Measurements from ENCODE around the gene CCDC43. TPM values are rescaled to one million over a fixed set of nuclear protein-coding genes. Genes with fewer than 3 reads are reported as not detected.

Gene CCDC43
- total RNA-seq, 1 experiment from 2014 or later = 34.3 TPM

DNA sequence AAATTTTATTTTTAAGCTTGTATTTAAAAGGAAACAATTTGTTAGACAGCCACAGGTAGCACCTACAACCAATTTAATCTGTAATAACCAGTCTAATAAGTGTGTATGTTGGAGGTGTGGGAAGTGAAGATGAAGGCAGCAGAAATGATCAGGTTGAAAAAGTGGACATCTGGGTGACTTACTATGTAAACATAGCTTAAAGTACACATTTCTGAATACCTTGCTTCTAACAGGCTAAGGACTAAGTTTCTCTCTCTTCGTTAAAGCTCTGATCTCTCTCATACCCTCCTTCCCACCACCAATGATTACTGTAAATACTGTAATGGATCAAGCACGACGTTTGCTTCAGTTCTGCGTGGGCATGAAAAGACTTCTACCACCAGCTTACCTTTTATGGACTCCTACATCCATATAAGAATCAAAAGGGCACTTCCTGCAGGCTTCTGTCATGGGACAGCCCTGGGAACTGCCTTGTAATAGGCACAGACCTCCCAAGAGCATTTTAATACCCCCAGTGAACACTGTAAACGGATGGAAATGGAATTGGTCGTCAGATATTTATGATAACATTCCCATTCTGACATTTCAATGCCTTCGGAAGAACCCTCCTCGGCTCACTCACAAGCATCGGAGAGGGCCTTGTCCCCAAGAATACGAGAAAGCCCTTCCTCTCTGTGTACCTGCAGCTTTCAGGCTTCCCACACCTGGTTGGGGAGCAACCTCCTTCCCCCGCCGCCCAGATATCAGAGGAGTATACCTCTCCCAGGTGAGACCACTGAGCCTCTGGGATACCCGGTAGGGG lies 700 bp downstream of the CCDC43 start:
- H3K14ac ChIP-seq (ENCODE audit: insufficient read depth, low read length) = peak overlapping the region; percentile 96
- H3K23me2 ChIP-seq (ENCODE audit: insufficient read length, low read depth, low read length, poor library complexity, severe bottlenecking) = peaks cover 9% of the 10 kb centered on the region
- no peaks in the 10 kb centered on the region for H3K27me3 ChIP-seq (ENCODE audit: insufficient read depth, low read length)
- WGBS (ENCODE audit: extremely low coverage, insufficient read length, low lambda C conversion rate) = no CpG with 5 or more reads among the region's 13 CpGs
- peak overlapping the region; percentile 84 for H4K8ac ChIP-seq (replicated peaks; ENCODE audit: insufficient read length, low read depth, low read length)
- peak overlapping the region; percentile 95 for H3K18ac ChIP-seq (ENCODE audit: insufficient read length, low read depth, low read length)
- Mint-ChIP-seq H3K4me3 (peak overlapping the region; percentile 98 to 99), H3K27me3 (ENCODE audit: low read depth) (no peaks in the 10 kb centered on the region; the same call in 1 of the 2 replicates), H3K36me3 (ENCODE audit: insufficient read depth in 1 of 3, low read depth in 3 of 3) (peaks cover 0 to 20% (median 2%) of the 10 kb centered on the region in 3 experiments; a peak in 6 of 7 replicates), H3K4me1 (peaks cover 13 to 15% of the 10 kb centered on the region in 2 experiments), H3K9me3 (no peaks in the 10 kb centered on the region), H3K27ac (peak overlapping the region; percentile 94 to 99 (median 98))
- no peak overlapping the region for H2AFZ ChIP-seq (ENCODE audit: low read length)
- no peak overlapping the region for H3K23ac ChIP-seq (ENCODE audit: insufficient read length, low read depth, low read length)
- no peak overlapping the region for H3K4ac ChIP-seq (ENCODE audit: low read depth, low read length)
- no peak for DNase-seq
- H3K9ac ChIP-seq (ENCODE audit: extremely low read depth, insufficient read length, low read length) = peak overlapping the region; percentile 96
- H3K27ac ChIP-seq (ENCODE audit: insufficient read length, low read depth, low read length) = no peak overlapping the region
- H2BK5ac ChIP-seq (ENCODE audit: insufficient read length, low read length) = no peak overlapping the region
- no peaks in the 10 kb centered on the region for H3K9me3 ChIP-seq (ENCODE audit: control insufficient read depth, low read depth, low read length)
- TF ChIP-seq, protein P1, sequence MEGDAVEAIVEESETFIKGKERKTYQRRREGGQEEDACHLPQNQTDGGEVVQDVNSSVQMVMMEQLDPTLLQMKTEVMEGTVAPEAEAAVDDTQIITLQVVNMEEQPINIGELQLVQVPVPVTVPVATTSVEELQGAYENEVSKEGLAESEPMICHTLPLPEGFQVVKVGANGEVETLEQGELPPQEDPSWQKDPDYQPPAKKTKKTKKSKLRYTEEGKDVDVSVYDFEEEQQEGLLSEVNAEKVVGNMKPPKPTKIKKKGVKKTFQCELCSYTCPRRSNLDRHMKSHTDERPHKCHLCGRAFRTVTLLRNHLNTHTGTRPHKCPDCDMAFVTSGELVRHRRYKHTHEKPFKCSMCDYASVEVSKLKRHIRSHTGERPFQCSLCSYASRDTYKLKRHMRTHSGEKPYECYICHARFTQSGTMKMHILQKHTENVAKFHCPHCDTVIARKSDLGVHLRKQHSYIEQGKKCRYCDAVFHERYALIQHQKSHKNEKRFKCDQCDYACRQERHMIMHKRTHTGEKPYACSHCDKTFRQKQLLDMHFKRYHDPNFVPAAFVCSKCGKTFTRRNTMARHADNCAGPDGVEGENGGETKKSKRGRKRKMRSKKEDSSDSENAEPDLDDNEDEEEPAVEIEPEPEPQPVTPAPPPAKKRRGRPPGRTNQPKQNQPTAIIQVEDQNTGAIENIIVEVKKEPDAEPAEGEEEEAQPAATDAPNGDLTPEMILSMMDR (conservative IDR thresholded peaks at IDR 0.05) = no peak
- H4K5ac ChIP-seq (ENCODE audit: insufficient read length, low read depth, low read length) = peak overlapping the region; percentile 92
- no peak overlapping the region for H2BK20ac ChIP-seq (ENCODE audit: low read depth, low read length, poor library complexity, severe bottlenecking)
- peak overlapping the region; percentile 50 for H4K91ac ChIP-seq (ENCODE audit: insufficient read length, low read depth, low read length)
- no peak overlapping the region for H2BK120ac ChIP-seq (ENCODE audit: low read depth, low read length, poor library complexity, severe bottlenecking)
- no peaks in the 10 kb centered on the region for H3K4me1 ChIP-seq (ENCODE audit: insufficient read depth, low read length)
- peaks cover 5% of the 10 kb centered on the region; the same call in 1 of the 2 replicates for H3K79me2 ChIP-seq (ENCODE audit: insufficient read depth, low read length)
- H3K56ac ChIP-seq (ENCODE audit: insufficient read length, low read depth, low read length) = peak overlapping the region; percentile 42
- peaks cover 2% of the 10 kb centered on the region for H3K79me1 ChIP-seq (ENCODE audit: insufficient read depth, low read depth, low read length, poor library complexity, severe bottlenecking)
- H2BK12ac ChIP-seq (ENCODE audit: insufficient read length, low read depth, low read length) = no peak overlapping the region
- no peak overlapping the region for H3T11ph ChIP-seq (ENCODE audit: low read length)
- no peak overlapping the region for H2BK15ac ChIP-seq (ENCODE audit: low read depth, low read length)
- no peaks in the 10 kb centered on the region for H4K20me1 ChIP-seq (ENCODE audit: control insufficient read depth, insufficient read depth, insufficient read length)
- H3K4me2 ChIP-seq (ENCODE audit: insufficient read depth, insufficient read length, low read length) = peak overlapping the region; percentile 96
- no peak overlapping the region for H2AK5ac ChIP-seq (ENCODE audit: insufficient read length, low read length)

Data from H9 (cell line).